DND-41 (cell line): ENCODE results near the gene KNDC1.

Experiments
- CTCF ChIP-seq: IDR thresholded peaks from 2 replicates; pipeline ENCODE4 v1.5.1; 2012; ENCODE audit warnings: borderline replicate concordance, low read length, moderate library complexity, mild to moderate bottlenecking; ENCODE audit not compliant: poor library complexity, severe bottlenecking; ENCODE audit errors: extremely low read depth
- EZH2 ChIP-seq: IDR thresholded peaks from 3 replicates; pipeline ENCODE4 v1.6.1; 2012; ENCODE audit warnings: borderline replicate concordance, low read depth, mild to moderate bottlenecking, moderate library complexity, low read length, inconsistent platforms; ENCODE audit not compliant: severe bottlenecking

- no peak for TF ChIP-seq CTCF
- no peak for TF ChIP-seq EZH2
These were observed 5.8 kb downstream of the KNDC1 start for GRCh38 chr10:133165556-133166503.
